Hypothalamus (tissue), 51 donors: Measurements from ENCODE around the gene POU2F2.

Source experiments
- DNase-seq, 51 donors: peaks; one replicate each; lab custom pipeline; 2025; lab: John Stamatoyannopoulos, UW

The POU2F2 gene

DNA sequence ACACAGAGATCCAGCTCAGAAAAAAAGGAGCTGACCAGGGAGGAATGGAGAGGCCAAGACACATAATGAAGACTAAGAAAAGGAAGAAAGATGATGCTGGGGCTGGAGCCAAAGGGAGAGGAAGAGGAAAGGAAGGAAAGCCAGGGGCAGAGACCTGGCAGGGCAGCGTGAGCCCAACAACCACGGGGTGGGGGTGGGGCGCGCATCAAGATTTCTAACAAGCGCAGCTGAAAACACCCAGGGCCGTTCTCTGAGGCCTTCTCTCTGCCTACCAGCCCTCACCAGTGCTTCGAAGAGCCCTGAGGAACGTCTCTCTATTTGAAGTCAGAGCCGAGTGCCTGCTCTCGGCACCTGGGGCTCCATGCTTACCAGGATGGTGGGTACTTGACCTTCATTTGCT lies 23.6 kb upstream of the POU2F2 start:
- DNase-seq, result peak in 2 of 51 donors; percentile 5 to 19

DNA sequence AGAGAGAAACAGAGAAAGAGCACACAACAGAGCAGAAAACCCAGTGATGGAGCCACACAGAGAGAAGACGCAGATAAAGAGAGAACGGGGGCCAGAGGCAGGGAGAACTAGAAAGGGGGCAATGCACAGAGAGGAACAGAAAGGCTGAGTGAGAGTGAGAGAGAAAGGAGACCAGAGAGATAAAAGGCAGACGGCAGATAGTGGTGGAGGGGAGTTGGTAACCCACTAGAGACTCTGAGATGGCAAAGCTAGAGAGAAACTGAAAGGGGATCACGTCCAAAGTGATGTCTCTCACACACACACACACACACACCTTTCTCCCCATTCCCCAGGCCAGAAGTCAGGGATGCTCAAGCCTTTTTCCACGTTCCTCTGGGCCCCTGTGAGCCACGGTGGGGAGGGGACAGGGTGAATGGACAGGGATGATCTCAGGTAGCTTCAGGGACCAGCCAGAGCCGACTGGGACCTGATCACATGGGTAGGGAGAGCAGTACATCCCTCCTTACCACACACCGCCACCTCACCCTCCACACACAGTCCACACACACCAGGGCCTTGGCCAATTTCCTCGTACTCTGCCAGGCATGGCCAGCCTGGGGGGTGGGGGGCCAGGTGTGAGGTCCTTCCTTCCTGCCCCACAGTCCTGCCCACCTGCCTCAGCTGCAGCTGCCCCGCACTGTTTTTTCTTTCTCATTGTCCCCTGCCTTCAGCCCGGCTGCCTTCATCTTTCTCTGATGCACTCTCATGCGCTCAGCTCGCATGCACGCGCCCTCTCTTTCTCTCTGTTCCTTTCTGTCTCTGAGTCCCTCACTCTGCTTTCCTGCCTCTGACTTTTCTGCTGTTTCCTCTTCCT lies 22.5 kb upstream of the POU2F2 start:
- DNase-seq, result no peak

DNA sequence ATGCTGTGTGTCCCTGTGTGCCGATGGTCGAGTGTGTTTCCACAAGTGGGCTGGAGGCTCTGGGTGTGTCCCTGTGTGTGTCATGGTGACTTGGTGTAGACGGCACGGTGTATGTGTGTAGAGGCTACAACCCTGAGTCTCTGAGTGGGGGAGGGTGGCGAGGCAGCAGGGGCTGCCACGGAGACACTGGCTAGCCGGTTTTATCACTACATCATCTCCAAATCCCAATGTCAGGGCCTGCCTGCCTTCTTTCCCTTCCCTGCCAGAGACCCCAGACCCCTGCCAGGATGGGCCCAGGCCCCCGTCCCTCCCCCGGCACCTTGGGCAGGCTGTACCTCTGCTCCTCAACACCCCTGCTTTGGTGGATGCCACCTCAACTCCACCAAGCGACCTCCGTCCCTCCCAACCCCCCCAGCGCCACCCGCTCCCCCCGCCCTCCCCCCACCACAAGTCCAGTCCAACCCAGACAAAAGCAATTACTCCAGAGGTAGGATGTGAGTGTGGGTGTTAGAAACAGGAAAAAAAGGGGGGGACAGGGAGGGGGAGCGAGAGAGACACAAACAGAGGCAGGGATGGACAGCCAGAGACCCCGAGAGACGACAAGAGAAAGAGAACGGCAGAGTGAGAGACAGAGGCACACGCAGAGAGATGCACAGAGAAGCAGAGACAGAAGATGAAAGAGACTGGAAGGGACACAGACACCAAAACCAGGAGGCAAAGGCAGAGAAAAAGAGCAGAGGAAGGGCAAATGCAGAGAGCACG lies 21.6 kb upstream of the POU2F2 start:
- peak in 1 of 51 donors; percentile 14 for DNase-seq

DNA sequence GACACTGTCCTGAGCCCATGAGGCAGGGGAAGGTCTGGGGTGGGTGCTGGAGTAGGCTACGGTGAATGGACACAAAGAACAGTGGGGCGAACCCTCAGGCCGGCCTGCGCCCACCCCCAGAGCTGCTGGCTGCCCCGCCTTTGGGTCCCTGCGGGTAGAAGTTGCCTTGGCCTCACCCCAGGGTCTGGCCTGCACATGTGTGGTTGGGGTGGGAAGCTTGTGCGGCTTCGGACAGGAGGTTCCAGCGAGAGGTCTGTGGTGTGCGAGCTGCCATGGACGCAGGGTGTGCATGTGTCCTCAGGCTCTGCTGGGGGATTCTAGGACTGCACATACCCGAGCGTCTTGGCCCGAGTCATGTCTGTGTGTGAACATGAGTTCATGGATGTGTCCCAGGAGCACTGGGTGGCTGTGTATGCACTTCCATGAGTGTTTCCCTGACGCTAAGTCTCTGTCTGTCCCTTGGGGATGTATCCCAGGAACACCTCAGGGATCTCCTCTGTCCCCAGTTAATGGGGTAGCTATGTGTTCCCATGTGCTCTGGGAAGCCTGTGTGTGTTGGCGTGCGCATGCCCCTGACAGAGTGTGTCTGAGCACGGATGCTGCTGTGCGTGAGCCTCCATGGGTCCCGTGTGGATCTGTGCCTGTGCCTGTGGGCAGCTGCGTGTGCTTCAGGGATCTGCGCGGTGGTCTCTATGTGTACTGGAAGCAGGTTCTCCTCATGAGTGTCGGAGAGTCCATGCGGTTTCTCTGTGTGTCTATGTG lies 20.8 kb upstream of the POU2F2 start:
- no peak for DNase-seq

DNA sequence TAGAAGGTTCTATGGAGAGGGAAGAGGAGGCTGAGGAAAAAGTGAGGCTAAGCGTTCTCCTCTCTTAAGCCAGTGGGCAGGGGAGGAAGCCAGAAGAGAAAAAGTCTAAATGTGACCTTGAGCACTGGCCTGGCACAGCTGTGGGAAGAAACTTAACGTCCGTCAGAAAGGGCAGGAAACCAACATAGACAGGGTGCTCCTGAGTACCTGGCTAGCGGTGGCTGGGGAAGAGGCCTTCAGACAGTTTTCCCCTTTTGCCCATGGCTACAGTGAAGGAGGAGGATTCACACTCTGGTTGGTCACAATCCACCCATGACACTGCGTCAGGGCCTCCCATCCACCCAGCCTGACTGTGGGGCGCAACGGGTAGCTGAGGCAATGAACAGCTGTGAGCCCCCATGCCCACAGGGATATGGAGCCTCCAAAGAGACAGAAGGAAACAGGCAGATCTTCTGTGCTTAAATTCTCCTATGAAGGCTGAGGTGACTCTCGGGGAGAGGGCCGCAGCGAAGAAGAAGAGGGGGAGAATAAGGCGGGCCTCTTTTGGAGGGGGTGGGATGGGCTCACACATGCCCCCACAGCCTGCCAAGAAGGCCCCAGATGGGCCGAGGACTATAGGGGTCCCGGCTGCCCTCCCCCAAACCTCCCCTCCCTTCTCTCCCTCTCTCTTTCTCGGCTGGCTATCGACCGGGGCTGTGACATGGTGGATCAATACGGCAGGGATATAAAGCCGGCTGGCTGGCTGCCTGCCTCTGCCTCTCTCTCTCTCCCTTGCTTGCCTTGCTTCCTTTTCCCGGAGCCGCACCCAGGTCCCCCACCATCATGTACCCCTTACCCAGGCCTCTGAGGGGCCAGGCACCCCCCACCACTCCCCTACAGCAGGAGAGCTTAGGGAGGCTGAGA lies 19.8 kb upstream of the POU2F2 start:
- no peak for DNase-seq

DNA sequence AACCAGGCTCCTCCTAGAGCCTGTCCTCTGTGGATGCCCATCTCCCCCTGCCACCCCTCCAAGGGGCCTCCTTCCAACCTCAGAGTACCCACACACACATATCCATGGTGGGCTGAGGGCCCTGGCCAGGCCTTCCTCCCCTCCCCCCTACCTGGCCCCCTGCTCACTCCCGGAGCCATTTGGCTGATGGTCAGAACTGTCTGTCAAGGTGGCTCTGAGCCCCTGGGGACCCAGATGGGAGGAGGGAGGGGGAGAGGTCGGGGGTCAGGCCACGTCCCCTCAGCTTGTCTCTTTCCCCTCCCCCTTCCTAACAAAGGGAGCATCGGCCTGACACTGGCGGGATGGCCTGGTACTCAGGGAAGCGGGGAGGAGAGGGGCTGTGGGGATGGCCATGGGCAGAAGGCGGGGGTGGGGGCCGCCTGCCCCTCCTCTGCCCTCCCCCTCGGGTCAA lies 18.7 kb upstream of the POU2F2 start:
- no peak for DNase-seq

DNA sequence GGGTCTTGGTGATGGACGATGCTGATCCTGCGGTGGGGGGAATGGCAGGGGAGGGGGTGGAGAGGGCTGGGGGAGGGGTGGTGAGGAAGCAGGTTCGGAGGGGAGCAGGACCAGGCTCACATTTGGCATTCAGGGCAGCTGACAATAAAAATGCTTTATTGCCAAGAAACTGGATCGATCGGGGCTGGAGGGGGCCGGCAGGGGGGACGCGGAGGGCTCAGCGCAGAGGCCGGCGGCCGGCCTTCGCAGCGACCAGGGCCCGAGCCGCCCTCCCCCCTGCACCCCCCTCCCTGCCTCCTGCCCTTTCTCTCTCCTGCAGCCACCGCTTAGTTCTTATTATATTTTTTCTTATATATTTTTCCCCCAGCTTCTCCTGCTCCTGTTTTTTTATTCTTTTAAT lies 18.1 kb upstream of the POU2F2 start:
- DNase-seq, result peak in 6 of 51 donors; percentile 9 to 27 (median 16)

DNA sequence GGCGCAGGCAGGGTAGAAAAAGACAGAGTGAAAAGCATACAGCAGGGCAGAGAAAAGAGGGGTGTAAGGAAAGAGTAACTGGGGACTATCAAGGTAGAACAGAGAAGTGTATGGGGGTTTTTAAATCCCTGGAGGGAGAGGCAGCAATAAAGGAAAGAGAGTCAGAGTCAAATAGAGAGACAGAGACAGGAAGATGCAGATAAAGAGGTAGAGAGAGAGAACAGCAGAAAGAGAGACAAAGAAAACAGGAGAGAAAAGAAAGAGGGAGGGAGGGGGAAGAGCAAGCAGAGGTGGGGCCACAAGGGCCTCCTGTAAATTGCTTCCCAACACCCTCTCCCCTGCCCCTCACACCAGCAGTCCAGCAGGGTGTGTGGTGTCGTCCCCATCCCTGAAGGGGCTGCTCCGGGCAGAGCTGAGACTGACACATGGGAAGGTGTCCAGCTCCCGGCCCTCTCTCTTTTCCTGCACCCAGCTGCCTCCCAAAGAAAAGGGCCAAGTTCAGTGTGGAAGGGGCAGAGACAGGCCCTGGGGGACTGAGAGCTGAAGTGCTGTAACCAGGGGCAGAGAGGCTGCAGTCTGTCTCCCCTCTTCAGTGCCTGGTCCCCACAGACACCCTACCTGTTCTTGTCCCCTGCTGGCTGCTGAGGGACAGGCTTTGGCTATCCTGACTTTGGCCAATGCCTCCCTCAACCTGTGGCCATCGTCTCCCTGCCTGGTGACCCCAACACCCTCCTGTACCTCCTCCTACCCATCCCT lies 17.4 kb upstream of the POU2F2 start:
- no peak for DNase-seq

DNA sequence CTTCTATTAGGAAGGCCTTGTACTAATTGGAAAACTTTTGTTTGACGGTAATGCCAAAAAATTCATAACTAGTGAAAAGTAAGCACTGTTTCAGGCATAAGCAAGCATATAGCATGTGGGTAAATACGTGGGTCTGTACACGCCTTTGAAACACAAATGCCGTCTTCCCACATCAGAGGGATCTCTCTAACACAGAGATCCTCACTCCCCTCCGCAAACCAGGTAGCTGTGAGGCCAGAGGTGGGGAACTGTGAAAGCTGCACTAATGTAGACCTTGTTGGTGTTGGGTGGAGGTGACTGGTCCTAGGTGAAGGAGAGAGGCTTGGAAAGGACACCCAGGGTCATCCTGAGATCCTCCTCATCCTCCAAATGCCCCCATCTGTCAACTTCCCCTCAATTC lies 16.0 kb upstream of the POU2F2 start:
- DNase-seq, result no peak

DNA sequence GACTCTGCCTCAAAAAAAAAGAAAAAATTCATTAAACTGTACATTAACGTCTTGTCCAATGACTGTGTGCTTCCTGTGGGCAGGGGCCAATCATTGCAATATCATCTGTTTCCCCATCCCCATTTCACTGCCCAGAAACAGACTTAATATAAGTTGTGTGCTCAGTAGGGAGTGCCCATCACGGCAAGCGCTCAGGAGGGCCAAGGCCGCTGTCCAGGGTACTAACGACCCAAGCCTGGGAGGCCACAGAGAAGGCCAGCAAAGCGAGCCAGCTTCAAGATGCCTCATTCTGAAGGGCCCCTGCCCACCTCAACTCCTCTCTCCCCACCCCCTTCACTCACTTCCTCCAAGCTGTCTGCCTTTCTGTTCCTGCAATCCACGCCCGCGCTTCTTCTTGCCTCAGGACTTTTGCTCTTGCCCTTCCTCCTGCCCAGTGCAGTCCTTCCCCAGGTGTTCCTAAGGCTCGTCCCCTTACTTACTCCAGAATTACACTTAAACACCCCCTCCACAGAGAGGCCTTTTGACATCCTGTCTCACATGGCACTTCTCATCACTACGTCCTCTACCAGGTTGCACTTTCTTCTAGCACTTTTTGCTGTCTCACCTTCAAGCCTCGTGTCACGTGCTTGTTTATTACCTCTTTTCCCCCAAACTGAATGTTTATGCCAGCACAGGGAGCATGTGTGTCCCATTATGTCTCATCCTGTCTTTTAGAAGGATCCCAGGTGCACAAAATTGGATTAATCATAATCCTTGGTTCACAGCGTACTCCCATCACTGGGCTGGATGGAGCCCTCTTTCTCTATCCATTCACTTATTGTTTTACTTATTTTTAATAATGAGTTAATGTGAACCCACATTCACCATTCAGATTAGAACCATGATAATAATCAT lies 11.3 kb upstream of the POU2F2 start:
- DNase-seq, result no peak

DNA sequence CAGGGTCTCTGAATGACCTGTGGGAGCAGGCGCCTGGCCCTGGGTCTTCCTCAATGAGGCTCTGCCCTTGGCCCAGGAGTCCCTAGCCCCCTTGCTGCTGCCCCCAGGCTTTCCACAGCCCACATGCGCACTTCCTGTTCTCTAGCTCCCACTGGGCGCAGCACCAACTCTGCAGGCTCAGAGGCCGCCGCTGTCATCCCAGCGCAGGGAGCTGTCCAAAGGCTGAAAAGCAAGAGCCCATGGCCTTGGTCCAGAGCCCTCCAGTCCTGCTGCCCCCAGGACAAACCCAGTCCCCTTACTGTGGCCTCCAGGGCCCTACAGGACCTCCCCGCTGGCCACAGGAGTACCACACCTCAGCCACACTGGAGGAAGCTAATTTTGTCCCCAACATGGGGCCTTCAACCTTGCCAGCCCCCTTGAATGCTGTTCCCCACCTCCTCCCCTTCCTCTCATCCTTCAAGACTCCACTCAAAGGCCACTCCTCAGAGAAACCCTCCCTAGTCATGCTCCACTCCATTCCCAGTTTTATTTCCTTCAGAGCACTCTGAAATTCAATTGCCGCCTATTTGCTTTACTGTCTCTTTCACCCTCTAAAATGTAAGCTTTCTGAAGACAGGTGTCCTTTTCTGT lies 8.0 kb upstream of the POU2F2 start:
- DNase-seq, result peak in 20 of 51 donors; percentile 7 to 55 (median 26)

DNA sequence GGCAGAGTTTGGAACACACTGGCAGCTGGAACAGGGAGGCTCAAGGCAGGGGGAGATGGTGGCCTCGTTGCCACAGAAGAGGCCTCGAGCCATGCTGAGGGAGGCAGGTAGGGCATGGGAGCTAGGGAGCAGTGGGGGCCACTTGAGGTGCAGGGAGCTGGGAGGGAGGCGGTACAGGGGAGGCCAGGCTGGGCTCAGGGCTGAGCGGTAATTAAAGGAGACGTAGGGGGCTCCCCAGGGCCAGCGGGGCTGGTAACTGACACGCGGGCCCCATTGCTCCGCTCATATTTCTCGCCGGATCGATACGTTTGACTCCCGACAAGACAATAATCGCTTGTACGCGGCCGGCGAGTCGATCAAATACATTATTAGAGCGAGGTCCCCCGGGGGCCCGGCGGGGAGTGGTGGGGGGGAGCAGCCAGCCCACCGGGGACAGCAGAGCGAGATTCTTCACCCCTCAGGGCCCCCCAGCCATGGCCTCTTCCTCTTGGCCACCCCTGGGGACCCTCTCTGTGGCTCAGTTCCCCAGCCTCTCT lies 2.4 kb upstream of the POU2F2 start:
- no peak for DNase-seq

DNA sequence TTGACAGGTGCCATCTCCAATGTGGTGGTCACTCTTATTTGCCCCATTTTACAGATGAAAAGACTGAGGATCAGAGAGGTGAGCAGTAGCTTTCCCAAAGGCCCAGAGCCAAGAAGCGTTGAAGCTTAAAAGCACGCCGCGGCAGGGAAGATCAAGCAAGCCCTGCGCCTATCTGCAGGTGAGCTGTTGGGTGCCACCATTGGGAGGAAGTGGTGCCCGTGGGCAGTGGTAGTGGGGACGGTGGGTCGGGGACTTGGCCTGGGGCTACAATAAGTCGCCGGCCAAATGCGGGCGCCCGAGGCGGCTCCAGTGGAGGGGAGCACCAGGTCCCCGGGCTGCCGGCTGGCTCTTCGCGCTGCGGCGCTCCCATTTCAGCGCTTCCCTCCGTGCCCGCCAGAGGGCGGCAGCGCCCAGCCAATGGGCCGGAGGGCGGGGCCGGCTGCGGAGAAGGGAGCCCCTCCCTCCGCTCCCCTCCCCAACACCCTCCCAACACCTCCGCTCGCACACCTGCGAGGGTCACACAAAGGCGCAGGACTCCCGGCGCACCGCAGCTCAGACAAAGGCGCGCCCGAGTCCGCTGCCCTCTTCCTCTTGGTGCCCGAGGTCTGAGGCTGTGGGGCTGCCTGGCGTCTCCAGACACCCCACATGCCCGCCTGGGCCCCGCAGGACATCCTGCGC lies 744 bp upstream of the POU2F2 start:
- DNase-seq, result peak in 44 of 51 donors; percentile 14 to 82 (median 50)

DNA sequence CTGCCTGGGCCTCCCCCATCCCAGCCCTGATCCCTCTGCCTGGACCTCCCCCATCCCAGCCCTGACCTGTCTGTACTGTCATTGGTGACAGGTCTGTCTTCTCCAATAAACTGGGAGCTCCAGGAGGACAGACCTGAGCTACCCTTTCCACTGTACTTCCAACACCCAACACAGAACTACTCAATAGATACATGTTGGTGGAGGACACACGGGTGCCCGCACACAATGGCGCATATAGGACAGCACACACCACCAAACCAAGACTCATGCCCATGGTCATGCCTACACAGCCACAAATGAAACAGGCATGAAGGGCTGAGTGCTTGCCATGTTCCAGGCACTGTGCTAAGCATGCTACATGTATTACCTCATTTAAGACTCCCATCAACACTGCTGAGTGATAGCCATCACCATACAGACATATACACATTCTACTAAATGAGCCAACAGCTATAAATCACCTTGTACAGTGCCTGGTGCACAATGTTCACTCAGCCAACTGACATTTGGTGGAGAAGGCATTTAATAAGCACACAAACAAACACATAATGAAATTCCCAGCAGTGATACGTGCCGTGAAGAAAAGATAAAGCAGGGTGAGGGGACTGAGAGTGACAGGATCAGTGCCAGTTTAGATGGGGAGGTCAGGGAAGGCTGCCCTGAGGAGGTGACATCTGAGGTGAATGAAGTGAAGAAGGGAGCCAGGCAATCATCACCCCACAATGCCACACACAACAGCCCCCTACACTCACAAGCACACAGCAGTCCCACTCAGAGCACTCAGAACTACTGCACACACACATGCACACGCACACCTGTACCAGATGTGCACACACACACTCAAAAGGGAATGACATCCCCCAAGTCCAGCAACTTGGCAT lies 857 bp downstream of the POU2F2 start:
- DNase-seq, result no peak

DNA sequence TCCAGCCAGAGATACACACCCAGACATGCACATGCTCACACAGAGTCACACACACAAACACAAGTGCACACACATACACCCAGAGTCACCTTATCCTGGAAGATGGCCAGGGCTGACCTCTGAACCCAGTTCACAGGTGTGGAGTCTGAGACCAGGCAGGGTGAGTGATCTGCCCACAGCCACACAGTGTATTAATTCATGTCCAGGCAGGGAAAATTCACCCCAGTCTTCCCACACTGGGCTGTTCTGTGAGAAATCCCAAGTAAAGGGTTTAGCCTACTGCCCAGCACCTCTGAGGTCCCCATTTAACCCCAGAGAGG lies 2.0 kb downstream of the POU2F2 start:
- DNase-seq, result no peak
